ENCODE measurements around the gene RUVBL2. TPM values are rescaled to one million over a fixed set of nuclear protein-coding genes. Genes with fewer than 3 reads are reported as not detected.

The RUVBL2 gene
- total RNA-seq, 1 donor from 2014 or later = 40.0 TPM

GRCh38 chr19:48987323-48987722 is 6.4 kb upstream of the RUVBL2 start:
- DNase-seq (ENCODE audit: low spot score) = no peak

DNA sequence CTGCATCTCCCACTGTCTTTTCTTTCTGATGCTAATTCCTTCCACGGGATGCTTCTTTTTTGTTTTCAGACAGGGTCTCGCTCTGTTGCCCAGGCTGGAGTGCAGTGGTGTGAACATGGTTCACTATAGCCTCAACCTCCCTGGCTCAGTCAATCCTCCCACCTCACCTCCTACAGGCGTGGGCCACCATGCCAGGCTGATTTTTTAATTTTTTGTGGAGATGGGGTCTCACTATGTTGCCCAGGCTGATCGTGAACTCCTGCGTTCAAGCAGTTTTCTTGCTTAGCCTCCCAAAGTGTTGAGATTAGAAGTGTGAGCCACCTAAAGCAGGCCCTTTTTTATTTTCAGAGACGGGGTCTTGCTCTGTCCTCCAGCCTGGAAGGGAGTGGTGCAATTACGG is 5.4 kb upstream of the RUVBL2 start:
- DNase-seq (ENCODE audit: low spot score) = no peak

DNA sequence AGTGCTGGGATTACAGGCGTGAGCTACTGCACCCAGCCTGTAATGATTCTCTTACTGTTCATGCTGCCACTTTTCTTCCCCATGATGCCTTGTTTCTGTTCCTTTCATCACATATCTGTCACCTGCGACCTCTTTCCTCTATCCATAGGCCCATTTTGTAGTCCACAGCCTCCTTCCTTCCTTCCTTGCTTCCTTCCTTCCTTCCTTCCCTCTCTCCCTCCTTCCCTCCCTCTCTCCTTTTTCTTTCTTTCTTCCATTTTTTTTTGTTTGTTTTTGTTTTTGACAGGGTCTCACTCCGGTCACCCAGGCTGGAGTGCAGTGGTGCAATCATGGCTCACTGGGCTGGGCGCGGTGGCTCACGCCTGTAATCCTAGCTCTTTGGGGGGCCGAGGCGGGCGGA is 4.8 kb upstream of the RUVBL2 start:
- no peak for DNase-seq (ENCODE audit: low spot score)

DNA sequence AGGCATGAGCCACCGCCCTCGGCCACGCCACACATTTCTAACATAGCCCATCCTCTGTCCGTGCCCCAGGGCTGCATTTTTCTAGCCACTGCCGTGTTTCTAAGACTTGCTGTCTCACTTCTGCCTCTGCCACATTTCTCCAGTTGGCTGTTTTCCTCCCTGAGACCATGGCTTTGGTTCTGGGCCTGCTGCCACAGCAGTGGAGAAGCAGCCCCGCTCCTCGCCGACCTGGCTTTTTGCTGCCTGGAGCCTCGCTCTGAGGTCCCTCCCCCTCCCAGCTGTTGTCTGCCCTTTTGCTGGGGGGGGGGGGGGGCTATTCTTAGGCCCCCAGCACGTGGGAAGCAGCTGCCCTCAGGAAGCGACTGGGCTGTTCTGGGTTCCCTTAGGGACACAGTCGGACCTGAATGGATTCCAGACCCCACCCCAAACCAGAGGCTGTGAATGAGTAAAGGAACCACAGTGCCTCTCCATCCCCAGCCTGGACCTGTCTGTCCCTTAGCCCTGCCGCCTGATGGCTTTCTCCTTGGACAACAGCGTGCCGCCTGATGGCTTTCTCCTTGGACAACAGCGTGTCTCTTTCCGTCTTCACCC is 3.9 kb upstream of the RUVBL2 start:
- no peak for DNase-seq (ENCODE audit: low spot score)

GRCh38 chr19:48990400-48990799 is 3.3 kb upstream of the RUVBL2 start:
- no peak for DNase-seq (ENCODE audit: low spot score)

GRCh38 chr19:48991011-48991609 is 2.6 kb upstream of the RUVBL2 start:
- DNase-seq (ENCODE audit: low spot score) = no peak

DNA sequence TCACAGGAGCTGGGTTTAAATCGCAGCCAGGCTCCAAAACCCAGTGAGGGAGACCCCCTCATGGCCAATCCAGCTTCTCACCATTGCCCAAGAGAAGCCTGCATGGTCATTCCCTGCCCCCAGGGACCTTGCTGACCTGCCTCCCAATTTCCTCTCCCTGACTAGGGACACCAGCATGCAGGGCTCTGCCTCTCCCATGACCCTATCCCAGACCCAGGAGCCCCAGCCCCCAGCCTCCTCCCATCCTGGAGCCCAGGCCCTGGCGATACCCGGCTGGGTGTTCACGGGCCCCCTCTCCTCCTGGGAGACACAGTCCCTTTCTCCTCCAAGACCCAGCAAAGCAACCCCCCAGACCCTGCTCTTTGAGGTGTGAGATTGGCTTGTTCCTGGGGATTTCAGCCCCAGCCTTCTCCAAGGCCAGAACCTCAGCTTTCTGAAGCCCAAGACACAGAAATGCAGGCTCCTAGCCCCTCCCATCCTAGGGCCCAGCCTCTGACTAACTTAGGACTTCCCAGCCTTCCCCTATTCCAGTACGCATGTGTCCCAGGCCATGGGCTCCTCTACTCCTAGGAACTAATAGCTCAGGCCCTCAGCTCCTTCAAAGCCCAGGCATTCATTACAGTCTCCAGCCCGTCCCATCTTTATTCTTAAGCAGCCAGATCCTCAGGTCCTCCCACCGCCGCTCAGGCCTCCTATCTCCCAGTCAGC is 1.7 kb upstream of the RUVBL2 start:
- DNase-seq (ENCODE audit: low spot score) = no peak

- no peak for DNase-seq (ENCODE audit: low spot score)
Observed at GRCh38 chr19:48992581-48993174, 1.0 kb upstream of the RUVBL2 start.

DNA sequence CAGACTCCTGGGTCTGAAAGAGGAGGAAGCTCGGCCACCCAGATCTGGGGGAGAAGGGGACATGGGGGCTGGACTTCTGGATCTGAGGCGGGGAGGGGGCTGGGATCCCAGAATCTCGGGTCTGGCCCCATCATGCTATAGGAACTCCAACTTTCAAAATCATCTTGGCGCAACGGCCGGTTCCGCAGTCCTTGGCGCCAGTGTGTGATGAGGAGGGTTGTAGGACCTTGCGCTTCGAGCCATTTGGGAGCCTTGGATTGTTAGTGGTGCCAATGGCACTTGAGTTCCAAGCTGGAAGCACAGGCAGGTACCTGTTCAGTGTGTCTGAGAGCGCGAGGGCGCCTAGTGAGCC is 324 bp downstream of the RUVBL2 start:
- DNase-seq (ENCODE audit: low spot score) = no peak

- DNase-seq (ENCODE audit: low spot score) = no peak
Observed at GRCh38 chr19:48997972-48998371, 4.3 kb downstream of the RUVBL2 start.

DNA sequence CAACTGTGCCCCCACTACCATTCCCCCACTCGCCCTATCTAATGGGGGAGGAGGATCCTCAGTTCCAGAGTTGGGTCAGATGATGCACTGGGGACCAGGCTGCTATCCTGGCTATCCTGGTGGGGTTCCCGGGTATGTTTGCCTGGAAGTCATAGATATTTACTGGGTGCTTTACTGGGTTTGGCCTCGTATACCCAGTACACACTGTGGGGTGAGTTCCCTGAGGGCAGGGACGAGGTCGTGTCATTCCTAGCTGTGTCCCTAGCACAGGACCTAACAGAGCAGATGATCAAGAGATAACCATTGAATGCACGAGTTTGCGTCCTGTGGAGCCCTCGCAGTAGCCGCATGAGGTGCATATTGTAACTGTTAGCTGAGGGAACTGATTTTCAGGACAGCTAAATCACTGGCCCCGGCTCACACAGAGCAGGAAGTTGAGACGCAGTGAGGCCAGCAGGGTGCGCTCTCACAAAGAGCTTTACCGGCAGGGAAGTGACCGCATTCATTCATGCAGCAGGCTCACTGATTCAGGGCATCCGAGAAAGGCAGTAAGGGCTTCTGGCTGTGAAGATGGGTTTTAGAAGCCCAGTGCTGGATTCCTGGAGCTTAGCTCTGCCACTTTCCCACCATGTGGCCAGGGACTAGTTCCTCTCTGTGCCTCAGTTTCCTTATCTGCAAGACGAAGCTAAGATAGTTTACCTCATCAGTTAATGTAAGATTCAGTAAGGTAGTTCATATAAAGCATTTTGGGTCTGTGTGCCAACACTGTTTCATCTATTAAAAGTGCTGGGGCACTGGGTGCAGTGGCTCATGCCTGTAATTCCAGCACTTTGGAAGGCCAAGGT is 6.0 kb downstream of the RUVBL2 start:
- DNase-seq (ENCODE audit: low spot score) = no peak

DNA sequence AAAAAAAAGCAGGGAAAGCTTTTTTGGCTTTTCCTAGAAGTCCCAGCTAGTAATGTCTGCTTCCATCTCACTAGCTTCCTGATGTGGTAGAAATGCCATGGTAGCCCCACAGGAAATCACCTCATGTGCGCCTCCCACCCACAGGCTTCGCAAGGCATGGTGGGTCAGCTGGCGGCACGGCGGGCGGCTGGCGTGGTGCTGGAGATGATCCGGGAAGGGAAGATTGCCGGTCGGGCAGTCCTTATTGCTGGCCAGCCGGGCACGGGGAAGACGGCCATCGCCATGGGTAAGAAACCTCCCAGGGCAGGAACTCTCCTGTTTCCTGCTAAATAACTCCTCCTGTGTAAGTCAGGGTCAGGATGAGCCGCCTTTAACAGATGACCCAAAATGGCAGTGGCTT is 10.4 kb downstream of the RUVBL2 start:
- no peak for DNase-seq (ENCODE audit: low spot score)

DNA sequence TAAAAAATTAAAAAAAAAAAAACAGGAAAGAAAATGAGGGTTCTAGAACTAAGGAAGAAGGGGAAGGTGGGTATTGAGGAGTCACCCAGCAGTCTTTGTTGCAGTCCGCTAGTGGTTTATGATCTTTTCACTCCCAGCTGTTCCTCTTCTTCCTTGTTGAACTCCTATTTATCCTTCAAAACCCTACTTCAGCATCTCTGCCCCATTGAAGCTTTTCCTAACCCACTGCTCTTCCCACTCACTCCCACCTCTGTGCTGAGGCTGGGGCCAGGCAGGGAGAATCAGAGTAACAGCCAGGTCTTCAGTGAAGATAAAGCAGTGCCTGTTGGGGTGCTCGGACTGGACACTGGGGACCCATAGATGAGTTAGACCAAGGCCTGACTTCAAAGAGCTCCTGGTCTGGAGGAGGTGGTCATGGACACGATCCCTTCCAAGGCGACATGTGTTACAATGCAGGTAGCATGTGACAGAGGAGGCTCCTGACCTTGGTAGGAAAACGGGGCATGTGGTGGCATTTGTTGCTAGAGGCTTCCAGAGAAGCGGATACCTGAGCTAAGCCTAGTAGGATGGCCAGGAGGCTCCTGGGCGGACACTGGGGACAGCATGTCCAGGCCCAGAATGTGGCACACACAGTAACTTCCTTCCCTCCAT is 11.4 kb downstream of the RUVBL2 start:
- DNase-seq (ENCODE audit: low spot score) = no peak

- DNase-seq (ENCODE audit: low spot score) = no peak
Observed at GRCh38 chr19:49006905-49007304, 13.2 kb downstream of the RUVBL2 start.

- no peak for DNase-seq (ENCODE audit: low spot score)
Observed at GRCh38 chr19:49009828-49010227, 16.1 kb downstream of the RUVBL2 start.

GRCh38 chr19:49010453-49010852 is 16.8 kb downstream of the RUVBL2 start:
- DNase-seq (ENCODE audit: low spot score) = no peak

DNA sequence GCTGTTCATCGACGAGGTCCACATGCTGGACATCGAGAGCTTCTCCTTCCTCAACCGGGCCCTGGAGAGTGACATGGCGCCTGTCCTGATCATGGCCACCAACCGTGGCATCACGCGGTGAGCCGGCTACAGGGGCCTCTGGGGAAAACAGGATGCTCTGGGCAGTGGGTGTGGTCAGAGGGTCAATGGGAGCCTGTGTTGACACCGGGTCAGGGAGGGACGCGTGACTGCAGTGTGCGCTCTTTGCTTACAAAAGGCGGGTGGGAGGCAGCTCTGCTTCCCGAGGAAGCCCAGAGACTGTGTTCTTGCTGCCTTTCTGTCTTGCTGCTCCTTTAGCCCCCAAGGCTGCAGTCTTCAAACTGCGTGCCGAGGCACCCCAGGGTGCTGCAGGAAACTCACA is 17.5 kb downstream of the RUVBL2 start:
- no peak for DNase-seq (ENCODE audit: low spot score)

GRCh38 chr19:49014123-49014869 is 20.6 kb downstream of the RUVBL2 start:
- DNase-seq (ENCODE audit: low spot score) = no peak

- no peak for DNase-seq (ENCODE audit: low spot score)
Observed at GRCh38 chr19:49014870-49015255, 21.2 kb downstream of the RUVBL2 start.

GRCh38 chr19:49016067-49016839 is 22.6 kb downstream of the RUVBL2 start:
- DNase-seq (ENCODE audit: low spot score) = no peak
